HG03103 (cell line): ENCODE results near the gene HAGH.

Experiments used
- ATAC-seq: cut with Tn5 transposase; IDR thresholded peaks from one replicate; pipeline ENCODE4 v1.9.1; 2021; ENCODE audit warnings: low read depth; ENCODE audit not compliant: unreplicated experiment

Gene HAGH

DNA sequence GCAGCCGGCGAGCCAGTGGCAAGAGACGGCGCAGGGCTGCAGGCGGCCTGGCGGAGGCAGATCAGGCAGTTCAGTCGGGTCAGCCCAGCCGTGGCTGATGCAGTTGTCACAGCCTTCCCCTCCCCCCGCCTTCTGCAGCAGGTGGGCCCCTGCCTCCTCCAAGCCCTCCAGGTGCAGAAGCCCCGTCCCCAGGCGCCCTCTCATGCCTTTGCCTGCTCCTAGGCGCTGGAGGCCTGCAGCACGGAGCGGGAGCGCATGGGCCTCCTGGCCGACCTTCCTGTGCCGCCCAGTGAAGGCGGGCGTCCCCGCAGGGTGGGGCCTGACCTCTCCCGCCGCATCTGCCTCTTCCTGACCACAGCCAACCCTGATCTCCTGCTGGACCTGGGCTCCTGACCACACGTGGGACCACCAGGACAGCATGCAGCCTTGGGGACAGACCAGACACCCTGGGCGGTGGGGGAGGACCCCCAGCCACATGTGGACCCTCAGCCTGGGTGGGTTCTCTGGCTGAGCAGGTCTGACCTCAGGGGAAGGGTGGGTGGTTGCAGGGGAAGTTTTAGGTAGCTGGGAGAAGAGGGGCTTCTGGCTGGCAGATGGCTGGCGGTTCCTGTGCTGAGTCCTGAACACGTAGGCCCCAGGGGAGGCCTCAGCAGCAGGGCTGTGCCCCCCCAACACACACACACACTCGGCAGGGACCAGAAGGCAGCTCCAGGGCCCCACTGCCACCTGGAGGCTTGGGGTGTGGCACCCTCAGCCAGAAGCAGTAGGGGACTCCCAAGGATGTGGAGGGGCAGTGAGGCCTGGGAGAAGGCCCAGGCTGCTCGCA is 50.6 kb downstream of the HAGH start:
- ATAC-seq: no peak

- ATAC-seq: no peak
These were observed 51.4 kb downstream of the HAGH start for GRCh38 chr16:1775006-1775845.

DNA sequence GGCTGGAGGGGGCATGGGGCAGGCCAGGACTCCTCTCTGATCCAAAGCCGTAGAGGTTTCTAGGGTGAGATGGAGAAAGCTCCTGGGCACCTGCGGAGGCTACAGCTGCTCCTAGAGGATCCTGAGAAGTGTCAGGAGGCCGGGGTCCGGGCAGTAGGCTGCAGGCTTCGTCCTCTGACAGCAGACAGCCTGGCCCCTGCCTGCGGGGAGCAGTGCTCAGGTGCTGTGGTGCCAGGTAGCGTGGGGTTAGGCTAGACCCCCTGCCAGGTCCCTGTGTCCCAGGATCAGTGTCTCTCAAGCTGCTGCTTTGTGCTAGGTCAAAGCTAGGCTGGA is 52.2 kb downstream of the HAGH start:
- no peak for ATAC-seq

DNA sequence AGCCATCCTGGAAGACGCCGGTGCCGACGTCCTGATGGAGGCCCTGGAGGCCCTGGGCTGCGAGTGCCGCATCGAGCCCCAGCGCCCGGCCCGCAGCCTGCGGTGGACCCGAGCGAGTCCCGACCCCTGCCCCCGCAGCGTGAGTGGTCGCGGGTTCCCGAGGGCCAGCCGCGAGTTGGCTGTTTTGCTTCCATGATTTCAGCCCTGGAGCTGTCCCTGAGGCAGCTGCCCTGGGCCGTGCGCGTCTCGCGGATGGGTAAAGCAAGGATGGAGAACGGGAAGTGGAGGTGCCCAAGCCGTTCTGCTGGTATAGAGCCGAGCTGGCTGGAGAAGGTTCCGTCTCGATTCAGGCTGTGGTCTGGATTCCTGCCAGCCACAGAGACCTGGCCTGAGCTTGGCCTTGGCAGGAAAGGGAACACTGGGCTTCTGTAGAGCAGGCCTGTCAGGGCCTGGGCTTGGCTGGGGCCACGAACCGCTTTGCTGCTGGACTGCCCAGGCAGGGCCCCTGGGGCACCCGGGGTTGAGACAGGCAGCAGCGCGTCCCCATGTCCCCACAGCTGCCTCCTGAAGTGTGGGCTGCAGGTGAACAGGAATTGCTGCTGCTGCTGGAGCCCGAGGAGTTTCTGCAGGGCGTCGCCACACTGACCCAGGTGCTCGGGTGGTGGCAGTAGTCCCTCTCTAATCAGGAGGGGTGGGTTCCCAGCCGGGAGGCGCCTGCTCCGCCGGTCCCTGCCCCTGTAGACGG is 52.8 kb downstream of the HAGH start:
- no peak for ATAC-seq

- peak; percentile 45 for ATAC-seq
These were observed 53.5 kb downstream of the HAGH start, which contains the start of gene MRPS34 for GRCh38 chr16:1772908-1773702. MRPS34 (minus strand) TSS chr16:1773134; CDS start chr16:1773119, 15 bp downstream.

- ATAC-seq: no peak
These were observed 54.2 kb downstream of the HAGH start, which contains the start of gene EME2 for GRCh38 chr16:1772362-1772907. EME2 (plus strand) TSS chr16:1772810; CDS start chr16:1773228, 418 bp downstream.

- no peak for ATAC-seq
These were observed 54.7 kb downstream of the HAGH start for GRCh38 chr16:1771864-1772361.

DNA sequence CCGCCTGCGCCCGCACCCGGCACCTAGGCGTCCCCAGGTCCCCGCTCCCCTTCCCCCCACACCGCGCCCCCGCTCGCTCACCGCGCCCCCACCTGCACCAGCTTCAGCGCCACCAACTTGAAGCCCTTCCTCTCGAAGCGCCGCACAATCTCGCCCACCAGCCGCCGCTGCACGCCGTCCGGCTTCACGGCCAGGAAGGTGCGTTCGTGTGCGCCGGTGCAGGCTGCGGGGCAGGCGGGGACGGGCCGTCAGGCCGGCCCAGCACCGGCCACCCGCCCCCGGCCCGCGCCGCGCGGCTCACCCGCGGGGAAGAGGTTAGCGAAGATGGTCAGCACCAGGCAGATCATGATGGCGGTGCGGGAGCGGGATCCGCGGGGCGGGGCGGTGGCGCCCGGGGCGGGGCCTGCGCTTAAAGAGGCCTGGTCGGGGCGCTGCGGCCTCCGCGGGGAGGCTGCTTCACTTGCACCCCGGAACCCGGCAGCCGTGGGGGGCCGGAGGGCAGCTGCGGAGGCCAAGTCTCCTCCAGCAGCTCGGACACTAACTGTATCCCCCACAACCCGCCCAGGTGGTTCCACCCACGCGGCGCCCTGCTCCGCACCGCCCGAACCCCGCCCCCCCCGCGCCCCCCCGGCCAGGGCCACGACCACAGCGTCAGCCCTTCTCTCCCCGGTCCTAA is 55.3 kb downstream of the HAGH start, which contains the start of gene NME3:
NME3 (minus strand) TSS at position 356 of the 676 bp plus-strand sequence; CDS start at position 347, 9 bp downstream.
- no peak for ATAC-seq

GRCh38 chr16:1770328-1771187 is 56.1 kb downstream of the HAGH start:
- ATAC-seq: no peak

GRCh38 chr16:1769402-1770300 is 57.0 kb downstream of the HAGH start:
- ATAC-seq: no peak

- ATAC-seq: no peak
These were observed 57.7 kb downstream of the HAGH start for GRCh38 chr16:1768767-1769401.

- no peak for ATAC-seq
These were observed 58.4 kb downstream of the HAGH start for GRCh38 chr16:1768061-1768766.

DNA sequence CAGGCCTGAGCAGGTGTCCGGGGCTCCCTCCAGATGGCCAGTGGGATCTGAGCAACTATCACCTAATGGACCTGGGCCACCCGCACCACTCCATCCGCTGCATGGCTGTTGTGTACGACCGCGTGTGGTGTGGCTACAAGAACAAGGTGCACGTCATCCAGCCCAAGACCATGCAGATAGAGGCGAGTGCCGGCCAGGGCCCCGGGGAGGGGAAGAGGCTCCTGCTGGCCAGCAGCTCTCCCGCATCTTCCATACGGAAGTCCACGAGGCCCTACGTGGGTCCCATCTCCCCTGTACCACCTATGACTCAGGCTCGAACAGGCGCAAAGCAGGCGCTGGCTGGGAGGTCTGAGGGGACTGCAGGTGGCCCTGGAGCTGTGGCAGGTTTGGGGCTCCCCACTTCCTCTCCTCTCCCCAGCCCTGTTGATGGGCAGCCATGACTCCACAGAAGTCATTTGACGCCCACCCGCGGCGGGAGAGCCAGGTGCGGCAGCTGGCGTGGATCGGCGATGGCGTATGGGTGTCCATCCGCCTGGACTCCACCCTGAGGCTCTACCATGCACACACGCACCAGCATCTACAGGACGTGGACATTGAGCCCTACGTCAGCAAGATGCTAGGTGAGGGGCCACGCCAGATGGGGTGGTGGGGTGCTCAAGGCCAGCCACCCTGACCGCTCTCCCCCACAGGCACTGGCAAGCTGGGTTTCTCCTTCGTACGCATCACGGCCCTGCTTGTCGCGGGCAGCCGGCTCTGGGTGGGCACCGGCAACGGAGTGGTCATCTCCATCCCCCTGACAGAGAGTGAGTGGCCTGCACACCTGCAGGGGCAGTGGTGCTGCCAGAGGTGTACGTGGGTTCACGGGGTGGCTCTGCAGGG is 59.3 kb downstream of the HAGH start:
- no peak for ATAC-seq

DNA sequence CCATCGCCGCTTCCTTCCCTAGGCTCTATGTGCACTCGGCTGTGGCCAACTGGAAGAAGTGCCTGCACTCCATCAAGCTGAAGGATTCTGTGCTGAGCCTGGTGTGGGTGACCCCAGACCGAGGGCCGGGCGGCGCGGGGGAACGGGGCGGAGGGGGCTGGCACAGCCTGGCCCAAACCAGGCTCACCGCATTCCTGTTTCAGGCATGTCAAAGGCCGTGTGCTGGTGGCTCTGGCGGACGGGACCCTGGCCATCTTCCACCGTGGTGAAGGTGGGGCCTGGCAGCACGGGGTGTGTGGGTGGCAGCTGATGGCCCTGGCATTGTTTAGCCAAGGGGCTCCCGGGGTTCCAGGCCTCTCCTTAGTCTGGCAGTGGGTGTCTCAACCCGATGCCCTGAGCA is 59.9 kb downstream of the HAGH start:
- ATAC-seq: no peak

DNA sequence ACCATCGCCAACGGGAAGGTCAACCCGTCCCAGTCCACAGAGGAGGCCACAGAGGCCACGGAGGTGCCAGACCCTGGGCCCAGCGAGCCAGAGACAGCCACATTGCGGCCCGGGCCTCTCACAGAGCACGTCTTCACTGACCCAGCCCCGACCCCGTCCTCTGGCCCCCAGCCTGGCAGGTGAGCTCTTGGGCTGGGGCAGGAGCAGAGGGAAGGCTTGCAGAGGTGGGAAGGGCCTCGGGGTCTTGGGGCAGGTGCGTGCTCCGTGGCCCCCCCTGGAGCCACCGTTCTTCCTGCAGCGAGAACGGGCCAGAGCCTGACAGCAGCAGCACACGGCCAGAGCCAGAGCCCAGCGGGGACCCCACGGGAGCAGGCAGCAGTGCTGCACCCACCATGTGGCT is 60.4 kb downstream of the HAGH start:
- no peak for ATAC-seq
